ENCODE measurements around the gene PRKAR2A. TPM values are rescaled to one million over a fixed set of nuclear protein-coding genes. Genes with fewer than 3 reads are reported as not detected.

The PRKAR2A gene
- total and polyA plus RNA-seq, 2 donors (not counting 3 experiments of a cell fraction or from before 2014, with no cell fraction given): 8.6 to 69.9 TPM

- POLR2A ChIA-PET: no interaction called here
- no TSS peak for BruUV-seq (replicated peaks)
Observed at GRCh38 chr3:48702320-48702920, 145.3 kb downstream of the PRKAR2A start.

More at GRCh38 chr3:48702320-48702920, 145.3 kb downstream of the PRKAR2A start:
- dilution Hi-C loops (cut with MboI; ENCODE audit: extremely low pct_ligation_motif_present, low sequenced_read_pairs): no loop called here
- Histone ChIP-seq H3K27ac (ENCODE audit: insufficient read depth, low read depth, low read length) (no peak overlapping the region), H3K4me3 (replicated peaks in 1 of 3; ENCODE audit: insufficient read depth in 1 of 3, low read depth in 1 of 3, low read length in 3 of 3) (no peak overlapping the region), H3K9me1 (replicated peaks; ENCODE audit: control insufficient read depth, extremely low read depth, insufficient read depth, low read length) (no peaks in the 10 kb centered on the region), H3K79me2 (ENCODE audit: control insufficient read depth, insufficient read depth, low read length) (peaks cover 94% of the 10 kb centered on the region), H3K4me2 (ENCODE audit: insufficient read depth, low read length) (no peak overlapping the region), H3K9ac (replicated peaks; ENCODE audit: extremely low read depth, insufficient read depth, low read length) (no peak overlapping the region), H4K20me1 (replicated peaks; ENCODE audit: control insufficient read depth, extremely low read depth, insufficient read depth, low read length) (peaks cover 24% of the 10 kb centered on the region), H2AFZ (ENCODE audit: low read depth, low read length) (no peak overlapping the region), H3K4me1 (ENCODE audit: control insufficient read depth, extremely low read depth, insufficient read depth, low read length) (peaks cover 3% of the 10 kb centered on the region), H3K9me3 (replicated peaks; ENCODE audit: control insufficient read depth, insufficient read depth, low read length) (no peaks in the 10 kb centered on the region), H3K36me3 (ENCODE audit: control insufficient read depth in 2 of 2, extremely low read depth in 1 of 2, insufficient read depth in 2 of 2, low read length in 2 of 2) (peaks cover 7 to 10% of the 10 kb centered on the region in 2 experiments), H3K27me3 (ENCODE audit: control insufficient read depth in 2 of 2, insufficient read depth in 2 of 2, low read length in 2 of 2) (no peaks in the 10 kb centered on the region)
- intact Hi-C loops (cut with micrococcal nuclease): no loop called here
- FAIRE-seq (no peak), DNase-seq (ENCODE audit: low read depth, low spot score) (no peak)
- no peak for TF ChIP-seq MYC (IDR thresholded peaks at IDR 0.05; ENCODE audit: low read depth, low read length)
- TF ChIP-seq EZH2 (IDR thresholded peaks at IDR 0.05; ENCODE audit: borderline replicate concordance, low read depth, low read length, severe bottlenecking): no peak
- no peak for TF ChIP-seq FOS (IDR thresholded peaks at IDR 0.05; ENCODE audit: borderline replicate concordance, insufficient read depth, low read length)
- TF ChIP-seq POLR2AphosphoS5 (IDR thresholded peaks at IDR 0.05; ENCODE audit: insufficient read depth, low read depth, low read length): no peak
- TF ChIP-seq JUN (IDR thresholded peaks at IDR 0.05; ENCODE audit: borderline replicate concordance, insufficient read depth, insufficient read length, low read depth): no peak
- no peak for TF ChIP-seq CTCF (IDR thresholded peaks at IDR 0.05; ENCODE audit: extremely low read depth in 1 of 2, insufficient read depth in 1 of 2, low read depth in 1 of 2, low read length in 2 of 2)
- no peak for TF ChIP-seq POLR2A (IDR thresholded peaks at IDR 0.05; ENCODE audit: low read depth, low read length)
- TF ChIP-seq GATA2 (IDR thresholded peaks at IDR 0.05; ENCODE audit: insufficient read depth, insufficient read length, low read depth, low read length): no peak
- TF ChIP-seq, protein P1, sequence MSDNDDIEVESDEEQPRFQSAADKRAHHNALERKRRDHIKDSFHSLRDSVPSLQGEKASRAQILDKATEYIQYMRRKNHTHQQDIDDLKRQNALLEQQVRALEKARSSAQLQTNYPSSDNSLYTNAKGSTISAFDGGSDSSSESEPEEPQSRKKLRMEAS (IDR thresholded peaks at IDR 0.05; ENCODE audit: insufficient read depth, insufficient read length): no peak
- CTCF ChIA-PET: interaction anchor here (1.0 kb wide), 1 partner anchor 14 kb away, joined by 3 read pairs; no protein-coding TSS in a partner anchor

All from endothelial cell of umbilical vein (primary cell).